ENCODE results near the gene FBXW10B.
"Not testable (repeated sequence)": the region's sequence is repeated elsewhere in the genome, so short reads cannot be mapped to it uniquely, and the experiment has no call there.

GRCh38 chr17:15623255-15623654, 3.8 kb upstream of the FBXW10B start:
- TF ChIP-seq CTCF (conservative IDR thresholded peaks at IDR 0.05 in 1 of 2, IDR thresholded peaks at IDR 0.05 in 1 of 2; ENCODE audit: extremely low read depth in 1 of 2, insufficient read depth in 1 of 2, low read depth in 1 of 2, low read length in 2 of 2); EZH2 (IDR thresholded peaks at IDR 0.05; ENCODE audit: borderline replicate concordance, low read length): not testable (repeated sequence)
